NT2/D1 (cell line): ENCODE results near the gene KDM1B.

ENCODE experiments used
- SUZ12 ChIP-seq: IDR thresholded peaks from 2 replicates; pipeline ENCODE4 v1.6.1; 2011; ENCODE audit not compliant: insufficient read length, insufficient read depth; ENCODE audit errors: extremely low read depth
- ZNF274 ChIP-seq: IDR thresholded peaks from 2 replicates; pipeline ENCODE4 v1.6.1; 2011; ENCODE audit warnings: mild to moderate bottlenecking, low read depth, low read length

GRCh38 chr6:18139935-18140621, 15.1 kb upstream of the KDM1B start:
- no peak for TF ChIP-seq ZNF274
- TF ChIP-seq SUZ12, result no peak
